ENCODE results near the gene SLC25A44.

SLC25A44 gene

GRCh38 chr1:156232201-156232894, 38.4 kb downstream of the SLC25A44 start:
- in situ Hi-C loops (cut with HindIII; ENCODE audit: low sequenced_read_pairs) = no loop called here

- in situ Hi-C loops (cut with HindIII; ENCODE audit: low sequenced_read_pairs) = no loop called here
Measured at GRCh38 chr1:156233426-156234127, 39.7 kb downstream of the SLC25A44 start.

- in situ Hi-C loops (cut with HindIII; ENCODE audit: low sequenced_read_pairs) = no loop called here
Measured at GRCh38 chr1:156236164-156236563, 42.3 kb downstream of the SLC25A44 start.

GRCh38 chr1:156238248-156238647, 44.3 kb downstream of the SLC25A44 start:
- in situ Hi-C loops (cut with HindIII; ENCODE audit: low sequenced_read_pairs) = no loop called here

- in situ Hi-C loops (cut with HindIII; ENCODE audit: low sequenced_read_pairs) = no loop called here
Measured at GRCh38 chr1:156241311-156241811, 47.5 kb downstream of the SLC25A44 start.

- in situ Hi-C loops (cut with HindIII; ENCODE audit: low sequenced_read_pairs) = no loop called here
Measured at GRCh38 chr1:156241926-156242325, 48.0 kb downstream of the SLC25A44 start, which contains the start of gene BGLAP. Gene BGLAP, plus strand, starts transcription at chr1:156242184. Its CDS starts 48 bp downstream, at chr1:156242232.

GRCh38 chr1:156242738-156243137, 48.8 kb downstream of the SLC25A44 start:
- in situ Hi-C loops (cut with HindIII; ENCODE audit: low sequenced_read_pairs) = no loop called here

GRCh38 chr1:156244126-156244525, 50.2 kb downstream of the SLC25A44 start:
- in situ Hi-C loops (cut with HindIII; ENCODE audit: low sequenced_read_pairs) = no loop called here

- in situ Hi-C loops (cut with HindIII; ENCODE audit: low sequenced_read_pairs) = no loop called here
Measured at GRCh38 chr1:156244712-156245111, 50.8 kb downstream of the SLC25A44 start.

GRCh38 chr1:156245451-156246232, 51.7 kb downstream of the SLC25A44 start:
- in situ Hi-C loops (cut with HindIII; ENCODE audit: low sequenced_read_pairs) = no loop called here

- in situ Hi-C loops (cut with HindIII; ENCODE audit: low sequenced_read_pairs) = no loop called here
Measured at GRCh38 chr1:156246241-156246780, 52.4 kb downstream of the SLC25A44 start.

GRCh38 chr1:156246781-156247459, 53.0 kb downstream of the SLC25A44 start:
- in situ Hi-C loops (cut with HindIII; ENCODE audit: low sequenced_read_pairs) = no loop called here

- in situ Hi-C loops (cut with HindIII; ENCODE audit: low sequenced_read_pairs) = no loop called here
Measured at GRCh38 chr1:156247460-156248322, 53.8 kb downstream of the SLC25A44 start, which contains the start of gene PAQR6. Gene PAQR6, minus strand, starts transcription at chr1:156248056. Its CDS starts 1,325 bp downstream, at chr1:156246731.

GRCh38 chr1:156248323-156248683, 54.4 kb downstream of the SLC25A44 start:
- in situ Hi-C loops (cut with HindIII; ENCODE audit: low sequenced_read_pairs) = no loop called here

- in situ Hi-C loops (cut with HindIII; ENCODE audit: low sequenced_read_pairs) = no loop called here
Measured at GRCh38 chr1:156249593-156249992, 55.7 kb downstream of the SLC25A44 start.

- in situ Hi-C loops (cut with HindIII; ENCODE audit: low sequenced_read_pairs) = no loop called here
Measured at GRCh38 chr1:156251527-156251926, 57.6 kb downstream of the SLC25A44 start.

- in situ Hi-C loops (cut with HindIII; ENCODE audit: low sequenced_read_pairs) = no loop called here
Measured at GRCh38 chr1:156253634-156254033, 59.7 kb downstream of the SLC25A44 start.

GRCh38 chr1:156257711-156258110, 63.8 kb downstream of the SLC25A44 start:
- in situ Hi-C loops (cut with HindIII; ENCODE audit: low sequenced_read_pairs) = no loop called here

- in situ Hi-C loops (cut with HindIII; ENCODE audit: low sequenced_read_pairs) = no loop called here
Measured at GRCh38 chr1:156258859-156259258, 65.0 kb downstream of the SLC25A44 start.
